Central memory CD8-positive, alpha-beta T cell (primary cell): Measurements from ENCODE around the gene NPY2R.

Experiments
- ATAC-seq: fragments of 150-1000 bp; cut with Tn5 transposase; replicated peaks from 2 replicates; pipeline ENCODE4 v1.10.0; 2022; ENCODE audit warnings: mild to moderate bottlenecking, moderate FRiP score, moderate number of reproducible peaks; ENCODE audit not compliant: poor library complexity, severe bottlenecking; ENCODE audit errors: extremely low read depth
- DNase-seq, 2 donors: peaks; one replicate each; pipeline ENCODE4 v3.0.0; 2021; ENCODE audit warnings: low spot score in 2 of 2
- H3K27ac Mint-ChIP-seq: one replicate; pipeline ENCODE4 v1.8.0; 2022; ENCODE audit warnings: low read depth, mild to moderate bottlenecking, moderate library complexity, mixed read lengths
- H3K27me3 Mint-ChIP-seq: one replicate; pipeline ENCODE4 v1.8.0; 2022; ENCODE audit warnings: mixed read lengths
- H3K36me3 Mint-ChIP-seq: one replicate; pipeline ENCODE4 v1.8.0; 2022; ENCODE audit warnings: mild to moderate bottlenecking, moderate library complexity, mixed read lengths; ENCODE audit not compliant: insufficient read depth
- H3K4me1 Mint-ChIP-seq: one replicate; pipeline ENCODE4 v1.8.0; 2022; ENCODE audit warnings: mixed read lengths
- H3K4me3 Mint-ChIP-seq: one replicate; pipeline ENCODE4 v1.8.0; 2022; ENCODE audit warnings: mild to moderate bottlenecking, moderate library complexity, mixed read lengths
- H3K9me3 Mint-ChIP-seq: one replicate; pipeline ENCODE4 v1.8.0; 2022; ENCODE audit warnings: mixed read lengths

Gene NPY2R

GRCh38 chr4:155265113-155265512 lies 56.7 kb downstream of the NPY2R start:
- Mint-ChIP-seq H3K9me3 (no peaks in the 10 kb centered on the region), H3K27ac (no peak overlapping the region), H3K4me3 (no peak overlapping the region), H3K4me1 (no peaks in the 10 kb centered on the region), H3K36me3 (no peaks in the 10 kb centered on the region), H3K27me3 (no peaks in the 10 kb centered on the region)
- DNase-seq (no peak), ATAC-seq (no peak)
